Fibroblast of lung (primary cell): Measurements from ENCODE around the gene PARP9. TPM values are rescaled to one million over a fixed set of nuclear protein-coding genes. Genes with fewer than 3 reads are reported as not detected.

Experiments used
- DNase-seq, 2 donors: peaks; one replicate each; pipeline versions ENCODE4 v3.0.0 to v3.0.0-alpha.2; 2010; ENCODE audit warnings: low read depth in 2 of 2
- H2AFZ ChIP-seq: 2 replicates; pipeline ENCODE4 v1.5.1; 2012; ENCODE audit warnings: low read length, control low read depth, inconsistent platforms
- H3K27ac ChIP-seq: 2 replicates; pipeline ENCODE4 v1.5.1; 2011; ENCODE audit warnings: low read length, control low read depth; ENCODE audit not compliant: insufficient read depth
- H3K27me3 ChIP-seq: 2 replicates; pipeline ENCODE4 v1.5.1; 2011; ENCODE audit warnings: mild to moderate bottlenecking, low read length; ENCODE audit not compliant: control insufficient read depth, insufficient read depth
- H3K36me3 ChIP-seq: 2 replicates; pipeline ENCODE4 v1.5.1; 2011; ENCODE audit warnings: low read length; ENCODE audit not compliant: control insufficient read depth, insufficient read depth
- H3K4me1 ChIP-seq: 2 replicates; pipeline ENCODE4 v1.5.1; 2011; ENCODE audit warnings: low read length; ENCODE audit not compliant: control insufficient read depth, insufficient read depth; ENCODE audit errors: extremely low read depth
- H3K4me2 ChIP-seq: 2 replicates; pipeline ENCODE4 v1.5.1; 2011; ENCODE audit warnings: low read length, control low read depth; ENCODE audit not compliant: insufficient read depth; ENCODE audit errors: extremely low read depth
- H3K4me3 ChIP-seq, 4 experiments: fragments of 200-600 bp in 1 of 4; sonication (generic) in 1 of 4; replicated peaks in 1 of 4; 2 replicates each; pipeline ENCODE4 v1.5.1; 2011 to 2016; ENCODE audit warnings: low read length in 4 of 4, low read depth in 3 of 4, mild to moderate bottlenecking in 3 of 4, control low read depth in 2 of 4, inconsistent platforms in 1 of 4, mixed read lengths in 1 of 4; ENCODE audit not compliant: insufficient read depth in 1 of 4; ENCODE audit errors: control extremely low read depth in 1 of 4
- H3K79me2 ChIP-seq: 2 replicates; pipeline ENCODE4 v1.5.1; 2012; ENCODE audit warnings: mild to moderate bottlenecking, low read length, inconsistent platforms; ENCODE audit not compliant: control insufficient read depth, insufficient read depth
- H3K9ac ChIP-seq: 2 replicates; pipeline ENCODE4 v1.5.1; 2011; ENCODE audit warnings: mild to moderate bottlenecking, low read length, control low read depth; ENCODE audit not compliant: insufficient read depth
- H3K9me3 ChIP-seq: 2 replicates; pipeline ENCODE4 v1.5.1; 2012; ENCODE audit warnings: low read depth, low read length; ENCODE audit not compliant: control insufficient read depth, insufficient read depth
- H4K20me1 ChIP-seq: 2 replicates; pipeline ENCODE4 v1.5.1; 2011; ENCODE audit warnings: low read length; ENCODE audit not compliant: control insufficient read depth, insufficient read depth; ENCODE audit errors: extremely low read depth
- EZH2 ChIP-seq: IDR thresholded peaks from 2 replicates; pipeline ENCODE4 v1.5.1; 2012; ENCODE audit warnings: low read length, control low read depth, mild to moderate bottlenecking; ENCODE audit errors: missing control alignments
- polyA plus RNA-seq, 2 donors: library from polyadenylated mRNA; depleted of rRNA in 1 of 2; stranded (reverse) in 1 of 2; unstranded in 1 of 2; fragments of >200 nt; gene quantifications; 2 replicates each; pipeline ENCODE4 v1.2.1, GENCODE V29; 2011 to 2012; ENCODE audit warnings: missing spikeins in 1 of 2
- total RNA-seq: library from RNA; depleted of rRNA; stranded (reverse); fragments of >200 nt; gene quantifications from 2 replicates; pipeline ENCODE4 v1.2.1, GENCODE V29; 2014
- TF ChIP-seq, protein P1 (sequence below), 2 donors: IDR thresholded peaks in 1 of 2; conservative IDR thresholded peaks in 1 of 2; 1 replicate in 1 of 2; 2 replicates in 1 of 2; pipeline ENCODE4 v1.5.1; 2011 to 2012; ENCODE audit warnings: low read length in 2 of 2, control low read depth in 1 of 2, inconsistent platforms in 1 of 2, low read depth in 1 of 2, mild to moderate bottlenecking in 1 of 2

The PARP9 gene
- total and polyA plus RNA-seq, 2 donors (not counting 1 experiment from before 2014, with no cell fraction given): 50.0 to 56.0 TPM

DNA sequence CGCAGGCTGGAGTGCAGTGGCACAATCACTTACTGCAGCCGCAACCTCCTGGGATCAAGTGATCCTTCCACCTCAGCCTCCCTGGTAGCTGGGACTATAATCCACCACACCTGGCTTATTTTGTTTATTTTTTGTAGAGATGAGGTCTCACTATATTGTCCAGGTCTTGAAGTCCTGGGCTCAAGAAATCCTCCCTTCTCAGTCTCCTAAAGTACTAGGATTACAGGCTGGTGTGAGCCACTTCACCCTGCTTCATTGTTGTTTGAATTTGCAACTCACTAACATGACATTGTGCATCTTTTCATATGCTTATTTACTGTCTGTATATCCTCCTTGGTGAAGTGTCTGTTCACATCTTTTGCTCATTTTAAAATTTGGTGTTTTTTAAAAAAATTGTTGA, 23.5 kb upstream of the PARP9 start:
- H2AFZ ChIP-seq: no peak overlapping the region
- no peaks in the 10 kb centered on the region for H3K36me3 ChIP-seq
- no peaks in the 10 kb centered on the region for H4K20me1 ChIP-seq
- H3K9ac ChIP-seq: no peak overlapping the region
- no peak overlapping the region for H3K27ac ChIP-seq
- DNase-seq: no peak
- TF ChIP-seq EZH2: no peak
- TF ChIP-seq, protein P1, sequence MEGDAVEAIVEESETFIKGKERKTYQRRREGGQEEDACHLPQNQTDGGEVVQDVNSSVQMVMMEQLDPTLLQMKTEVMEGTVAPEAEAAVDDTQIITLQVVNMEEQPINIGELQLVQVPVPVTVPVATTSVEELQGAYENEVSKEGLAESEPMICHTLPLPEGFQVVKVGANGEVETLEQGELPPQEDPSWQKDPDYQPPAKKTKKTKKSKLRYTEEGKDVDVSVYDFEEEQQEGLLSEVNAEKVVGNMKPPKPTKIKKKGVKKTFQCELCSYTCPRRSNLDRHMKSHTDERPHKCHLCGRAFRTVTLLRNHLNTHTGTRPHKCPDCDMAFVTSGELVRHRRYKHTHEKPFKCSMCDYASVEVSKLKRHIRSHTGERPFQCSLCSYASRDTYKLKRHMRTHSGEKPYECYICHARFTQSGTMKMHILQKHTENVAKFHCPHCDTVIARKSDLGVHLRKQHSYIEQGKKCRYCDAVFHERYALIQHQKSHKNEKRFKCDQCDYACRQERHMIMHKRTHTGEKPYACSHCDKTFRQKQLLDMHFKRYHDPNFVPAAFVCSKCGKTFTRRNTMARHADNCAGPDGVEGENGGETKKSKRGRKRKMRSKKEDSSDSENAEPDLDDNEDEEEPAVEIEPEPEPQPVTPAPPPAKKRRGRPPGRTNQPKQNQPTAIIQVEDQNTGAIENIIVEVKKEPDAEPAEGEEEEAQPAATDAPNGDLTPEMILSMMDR (conservative IDR thresholded peaks at IDR 0.05 in 1 of 2, IDR thresholded peaks at IDR 0.05 in 1 of 2; ENCODE audit: low read depth in 1 of 2, low read length in 2 of 2): no peak
- H3K4me2 ChIP-seq: no peak overlapping the region
- no peaks in the 10 kb centered on the region for H3K79me2 ChIP-seq
- H3K4me1 ChIP-seq: no peaks in the 10 kb centered on the region
- H3K9me3 ChIP-seq: no peaks in the 10 kb centered on the region
- H3K27me3 ChIP-seq: no peaks in the 10 kb centered on the region
- no peak overlapping the region for H3K4me3 ChIP-seq

DNA sequence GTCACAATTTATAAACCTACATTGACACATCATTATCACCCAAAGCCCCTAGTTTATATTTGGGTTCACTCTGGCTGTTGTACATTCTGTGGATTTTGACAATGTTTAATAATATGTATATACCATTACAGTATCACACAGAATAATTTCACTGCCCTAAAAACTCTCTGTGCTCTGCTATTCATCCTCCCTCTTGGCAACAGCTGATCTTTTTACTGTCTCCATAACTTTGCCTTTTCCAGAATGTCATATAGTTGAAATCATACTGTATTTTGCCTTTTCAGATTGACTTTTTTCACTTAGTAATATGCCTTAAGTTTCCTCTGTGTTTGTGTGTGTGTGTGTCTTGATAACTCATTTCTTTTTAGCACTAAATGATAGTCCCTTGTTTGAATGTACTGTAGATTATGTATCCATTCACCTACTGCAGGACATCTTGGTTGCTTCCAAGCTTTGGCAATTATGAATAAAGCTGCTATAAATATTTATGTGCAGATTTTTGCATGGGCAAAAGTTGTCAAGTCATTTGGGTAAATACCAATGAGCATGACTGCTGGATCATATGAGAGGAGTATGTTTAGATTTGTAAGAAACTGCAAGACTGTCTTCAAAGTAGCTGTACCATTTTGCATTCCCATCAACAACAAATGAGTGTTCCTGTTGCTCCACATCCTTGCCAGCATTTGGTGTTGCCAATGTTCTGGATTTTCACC, 22.8 kb upstream of the PARP9 start:
- Histone ChIP-seq H3K4me3 (no peak overlapping the region), H3K4me1 (no peaks in the 10 kb centered on the region), H2AFZ (no peak overlapping the region), H3K36me3 (no peaks in the 10 kb centered on the region), H3K4me2 (no peak overlapping the region), H4K20me1 (no peaks in the 10 kb centered on the region), H3K79me2 (no peaks in the 10 kb centered on the region), H3K27ac (no peak overlapping the region), H3K9me3 (no peaks in the 10 kb centered on the region), H3K27me3 (no peaks in the 10 kb centered on the region), H3K9ac (no peak overlapping the region)
- TF ChIP-seq, protein P1 (conservative IDR thresholded peaks at IDR 0.05 in 1 of 2, IDR thresholded peaks at IDR 0.05 in 1 of 2; ENCODE audit: low read depth in 1 of 2, low read length in 2 of 2): no peak
- TF ChIP-seq EZH2: no peak
- DNase-seq: no peak

DNA sequence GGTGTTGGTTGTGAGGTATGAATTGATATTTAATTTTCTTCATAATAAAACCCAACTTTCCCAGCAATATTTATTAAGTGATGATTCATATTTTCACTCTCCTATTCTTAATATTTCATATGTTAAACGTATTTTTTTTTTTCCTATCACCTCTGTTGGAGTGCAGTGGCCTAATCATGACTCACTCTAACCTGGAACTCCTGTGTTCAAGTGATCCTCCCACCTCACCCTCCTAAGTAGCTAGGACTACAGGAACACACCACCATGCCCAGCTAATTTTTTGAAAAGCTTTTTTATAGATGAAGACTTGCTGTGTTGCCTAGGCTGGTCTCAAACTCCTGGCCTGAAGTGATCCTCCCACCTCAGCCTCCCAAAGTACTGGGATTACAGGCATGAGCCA, 22.0 kb upstream of the PARP9 start:
- TF ChIP-seq EZH2: no peak
- TF ChIP-seq, protein P1 (conservative IDR thresholded peaks at IDR 0.05 in 1 of 2, IDR thresholded peaks at IDR 0.05 in 1 of 2; ENCODE audit: low read depth in 1 of 2, low read length in 2 of 2): no peak
- Histone ChIP-seq H3K27me3 (no peaks in the 10 kb centered on the region), H3K27ac (no peak overlapping the region)

More for the DNA sequence above, 22.0 kb upstream of the PARP9 start:
- Histone ChIP-seq H3K4me1 (no peaks in the 10 kb centered on the region), H3K9me3 (no peaks in the 10 kb centered on the region), H3K79me2 (no peaks in the 10 kb centered on the region), H3K36me3 (no peaks in the 10 kb centered on the region), H4K20me1 (no peaks in the 10 kb centered on the region), H2AFZ (no peak overlapping the region), H3K4me2 (no peak overlapping the region), H3K9ac (no peak overlapping the region), H3K4me3 (no peak overlapping the region)
- no peak for DNase-seq
